GM23248 (cell line): ENCODE data around the gene PIAS1.

Source experiments
- EZH2 ChIP-seq: fragments of 200-600 bp; sonication (generic); IDR thresholded peaks from 2 replicates; pipeline ENCODE4 v1.6.1; 2018; ENCODE audit warnings: antibody characterized with exemption, mild to moderate bottlenecking; ENCODE audit not compliant: insufficient read depth, poor library complexity, severe bottlenecking
- EZH2phosphoT487 ChIP-seq: fragments of 200-600 bp; sonication (generic); IDR thresholded peaks from 2 replicates; pipeline ENCODE4 v1.6.1; 2018; ENCODE audit warnings: antibody characterized with exemption, moderate library complexity, mild to moderate bottlenecking, low read depth; ENCODE audit not compliant: insufficient read depth

DNA sequence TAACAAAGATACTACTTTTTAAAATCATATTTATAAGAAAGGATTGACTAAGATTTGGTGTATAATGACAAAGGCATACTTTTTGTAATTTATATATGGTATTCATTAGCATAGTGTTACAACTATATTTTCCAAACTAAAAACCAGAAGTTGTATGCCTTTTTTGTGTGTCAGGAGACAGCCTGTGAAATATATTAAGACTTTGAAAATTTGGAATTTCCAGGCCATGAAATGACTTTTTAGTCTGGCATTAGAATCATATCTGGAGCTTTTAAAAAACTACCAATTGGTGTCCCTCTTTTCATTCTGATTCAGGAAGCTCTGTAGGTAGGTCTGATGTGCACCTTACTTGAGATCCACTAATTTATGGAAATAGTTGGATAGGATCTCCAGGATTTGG, 109.1 kb downstream of the PIAS1 start:
- TF ChIP-seq EZH2phosphoT487 (no peak), EZH2 (no peak)
